GM19193 (cell line): ENCODE data around the gene ANO9.

Experiments used
- POLR2A ChIP-seq: IDR thresholded peaks from 4 replicates; pipeline ENCODE4 v1.6.1; 2011; ENCODE audit not compliant: insufficient read depth, insufficient read length; ENCODE audit errors: extremely low read depth

ANO9 gene

DNA sequence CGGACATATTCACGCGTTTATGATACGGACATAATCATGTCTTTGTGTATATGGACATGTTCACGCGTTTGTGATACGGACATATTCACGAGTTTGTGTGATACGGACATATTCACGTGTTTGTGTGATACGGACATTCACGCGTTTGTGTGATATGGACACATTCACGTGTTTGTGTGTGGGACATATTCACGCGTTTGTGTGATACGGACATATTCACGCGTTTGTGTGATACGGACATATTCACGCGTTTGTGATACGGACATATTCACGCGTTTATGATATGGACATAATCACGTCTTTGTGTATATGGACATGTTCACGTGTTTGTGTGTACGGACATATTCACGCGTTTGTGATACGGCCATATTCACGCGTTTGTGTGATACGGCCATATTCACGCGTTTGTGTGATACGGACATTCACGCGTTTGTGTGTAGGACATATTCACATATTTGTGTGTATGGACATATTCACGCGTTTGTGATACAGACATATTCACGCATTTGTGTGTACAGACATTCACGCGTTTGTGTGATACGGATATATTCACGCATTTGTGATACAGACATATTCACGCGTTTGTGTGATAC is 33.2 kb upstream of the ANO9 start:
- no peak for TF ChIP-seq POLR2A

- no peak for TF ChIP-seq POLR2A
These were observed 32.4 kb upstream of the ANO9 start for GRCh38 chr11:473962-474785.

DNA sequence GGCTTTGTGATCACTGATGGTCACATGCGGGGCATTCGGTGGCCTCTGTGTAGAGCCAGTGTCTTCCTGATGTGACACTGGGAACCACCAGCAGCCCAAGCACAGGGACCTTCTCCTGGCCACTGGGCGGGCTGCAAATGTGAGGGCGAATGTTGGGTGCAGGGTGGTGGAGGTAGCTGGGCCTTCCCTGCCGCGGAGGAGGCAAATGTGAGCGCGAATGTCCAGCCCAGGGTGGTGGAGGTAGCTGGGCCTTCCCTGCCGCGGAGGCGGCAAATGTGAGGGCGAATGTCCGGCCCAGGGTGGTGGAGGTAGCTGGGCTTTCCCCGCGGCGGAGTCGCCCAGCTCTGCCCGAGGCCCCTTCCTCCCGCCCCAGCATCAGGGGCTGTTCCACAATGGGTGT is 31.6 kb upstream of the ANO9 start:
- TF ChIP-seq POLR2A, result no peak

DNA sequence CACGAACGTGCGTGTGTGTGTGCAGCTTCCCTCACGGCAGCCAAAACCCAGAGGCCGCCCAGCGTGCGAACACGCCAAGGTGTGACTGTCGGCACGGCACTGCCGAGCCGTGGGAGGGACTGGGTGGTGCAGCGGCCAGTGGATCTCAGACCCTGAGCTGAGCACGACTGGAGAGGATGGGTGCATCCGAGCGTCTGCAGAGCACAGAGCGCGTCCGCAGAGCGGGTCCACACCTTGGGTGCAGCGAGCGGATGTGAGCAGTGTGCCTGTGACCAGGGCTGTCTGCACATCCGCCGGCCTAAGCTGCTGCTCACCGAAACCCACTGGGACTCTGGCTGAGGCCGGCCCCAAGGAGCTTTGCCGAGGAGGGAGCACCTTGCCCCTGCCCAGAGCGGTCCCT is 31.0 kb upstream of the ANO9 start:
- TF ChIP-seq POLR2A, result no peak

- no peak for TF ChIP-seq POLR2A
These were observed 30.5 kb upstream of the ANO9 start for GRCh38 chr11:472272-472671.

DNA sequence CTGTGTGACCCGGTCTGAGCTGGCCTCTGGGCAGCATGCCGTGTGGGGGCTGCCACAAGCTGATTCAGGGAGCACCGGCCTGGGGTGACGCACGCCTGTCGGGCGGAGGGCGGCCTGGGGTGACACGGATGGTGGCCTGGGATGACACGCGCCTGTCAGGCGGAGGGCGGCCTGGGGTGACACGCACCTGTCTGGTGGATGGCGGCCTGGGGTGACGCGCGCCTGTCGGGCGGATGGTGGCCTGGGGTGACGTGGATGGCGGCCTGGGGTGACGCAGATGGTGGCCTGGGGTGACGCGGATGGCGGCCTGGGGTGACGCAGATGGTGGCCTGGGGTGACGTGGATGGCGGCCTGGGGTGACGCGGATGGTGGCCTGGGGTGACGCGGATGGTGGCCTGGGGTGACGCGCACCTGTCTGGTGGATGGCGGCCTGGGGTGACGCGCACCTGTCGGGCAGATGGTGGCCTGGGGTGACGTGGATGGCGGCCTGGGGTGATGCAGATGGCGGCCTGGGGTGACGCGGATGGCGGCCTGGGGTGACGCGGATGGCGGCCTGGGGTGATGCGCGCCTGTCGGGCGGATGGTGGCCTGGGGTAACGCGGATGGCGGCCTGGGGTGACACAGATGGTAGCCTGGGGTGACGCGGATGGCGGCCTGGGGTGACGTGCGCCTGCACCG is 29.8 kb upstream of the ANO9 start:
- no peak for TF ChIP-seq POLR2A

DNA sequence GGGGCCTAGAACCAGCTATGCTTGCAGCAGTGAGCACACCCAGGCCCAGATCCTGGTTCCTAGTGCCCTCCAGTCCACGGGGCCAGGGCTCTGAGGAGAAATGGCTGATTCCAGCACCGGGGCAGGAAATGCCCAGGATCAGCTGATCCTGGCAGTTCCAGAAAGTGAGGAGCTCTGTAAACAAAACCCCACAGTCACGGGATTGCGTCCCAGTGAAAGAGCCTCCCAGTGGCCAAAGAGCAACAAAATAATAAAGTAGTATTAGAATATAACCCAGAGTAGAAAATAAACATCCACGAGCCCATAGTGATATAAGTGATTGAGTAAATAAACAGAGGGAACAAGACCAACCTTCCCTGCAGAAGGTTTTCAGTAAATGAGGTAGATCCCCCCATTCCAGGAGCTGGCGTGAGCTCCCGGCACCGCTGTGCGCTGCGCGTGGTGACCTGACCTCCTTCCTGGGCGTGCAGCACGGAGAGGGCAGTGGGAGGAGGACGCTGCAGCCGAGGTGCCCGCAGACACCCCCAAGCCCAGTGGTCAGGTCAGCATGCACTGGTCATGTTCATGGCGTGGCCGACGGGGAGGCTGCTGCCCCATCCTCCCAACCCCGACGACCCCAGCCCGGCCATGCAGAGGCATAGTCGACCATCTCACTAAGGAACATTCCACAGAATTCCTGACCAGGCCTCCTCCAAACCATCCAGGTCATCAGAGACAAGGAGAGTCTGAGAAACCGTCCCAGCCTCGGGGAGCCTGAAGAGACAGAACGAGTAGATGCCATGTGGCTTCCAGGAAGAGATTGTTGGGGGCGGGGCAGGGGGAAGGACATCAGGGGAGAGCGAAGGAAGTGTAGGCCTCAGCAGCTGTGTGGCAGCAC is 28.1 kb upstream of the ANO9 start:
- no peak for TF ChIP-seq POLR2A

DNA sequence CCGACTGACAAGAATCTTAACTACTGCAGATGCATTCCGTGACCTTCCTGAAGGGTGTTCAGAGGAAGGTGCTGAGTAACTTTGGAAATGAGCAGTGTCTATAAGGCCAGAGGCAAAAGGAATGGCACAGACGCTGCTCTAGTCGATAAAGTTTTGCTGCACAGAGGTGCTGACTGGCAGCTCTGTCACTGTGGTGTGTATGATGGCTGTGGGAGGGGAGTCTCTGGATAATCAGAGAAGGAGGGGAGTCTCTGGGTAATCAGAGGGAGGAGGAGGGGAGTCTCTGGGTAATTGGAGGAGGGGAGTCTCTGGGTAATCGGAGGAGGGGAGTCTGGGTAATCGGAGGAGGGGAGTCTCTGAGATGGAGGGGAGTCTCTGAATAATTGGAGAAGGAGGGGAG is 26.7 kb upstream of the ANO9 start:
- TF ChIP-seq POLR2A, result no peak

DNA sequence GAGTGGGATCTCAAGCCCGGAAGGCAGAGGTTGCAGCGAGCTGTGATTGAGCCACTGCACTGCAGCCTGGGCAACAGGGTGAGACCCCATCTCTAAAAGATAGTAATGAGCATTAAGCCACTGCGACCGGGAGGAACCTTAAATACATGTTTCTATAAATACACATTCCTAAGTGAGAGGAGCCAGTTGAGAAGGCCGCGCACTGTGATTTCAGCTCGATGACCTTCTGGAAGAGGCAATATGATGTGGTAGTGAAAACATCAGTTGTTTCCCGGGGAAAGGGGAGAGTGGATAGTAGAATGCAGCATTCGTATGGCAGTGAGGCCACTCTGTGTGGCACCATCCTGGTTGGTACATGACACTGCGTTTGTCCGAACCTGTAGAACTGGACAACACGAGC is 26.2 kb upstream of the ANO9 start:
- TF ChIP-seq POLR2A, result no peak

- no peak for TF ChIP-seq POLR2A
These were observed 24.2 kb upstream of the ANO9 start for GRCh38 chr11:465896-466530.

DNA sequence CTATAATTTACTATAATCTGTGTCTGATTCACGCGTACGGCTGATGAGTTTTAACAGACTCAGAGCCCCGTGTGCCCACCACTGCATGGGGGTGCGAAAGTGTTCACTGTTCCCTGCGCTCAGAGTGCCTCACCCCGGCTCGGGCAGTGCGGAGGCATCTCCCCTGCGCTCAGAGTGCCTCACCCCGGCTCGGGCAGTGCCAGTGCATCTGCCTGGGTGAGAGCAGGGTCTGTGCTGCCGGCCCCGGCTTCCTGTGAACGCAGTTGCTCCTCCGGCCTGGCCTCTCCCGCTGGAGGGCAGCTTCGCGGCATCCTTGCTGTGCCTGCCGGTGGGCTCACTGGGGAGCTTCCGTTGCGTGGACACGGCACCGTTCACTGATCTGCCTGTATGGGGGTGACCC is 22.5 kb upstream of the ANO9 start:
- no peak for TF ChIP-seq POLR2A

GRCh38 chr11:462107-462890 is 20.5 kb upstream of the ANO9 start:
- TF ChIP-seq POLR2A, result no peak

GRCh38 chr11:461626-462025 is 19.8 kb upstream of the ANO9 start:
- no peak for TF ChIP-seq POLR2A
